GM10266 (cell line): Measurements from ENCODE around the gene SYK.

ENCODE experiments used
- DNase-seq: peaks from one replicate; pipeline ENCODE4 v3.0.0; 2012; ENCODE audit errors: extremely low spot score
- CTCF ChIP-seq: IDR thresholded peaks from 2 replicates; pipeline ENCODE4 v1.5.1; 2012; ENCODE audit warnings: mild to moderate bottlenecking, low read depth; ENCODE audit not compliant: control insufficient read depth, insufficient read depth; ENCODE audit errors: missing control alignments

The SYK gene

GRCh38 chr9:90826326-90827020, 24.9 kb downstream of the SYK start:
- no peak for DNase-seq

GRCh38 chr9:90827181-90827871, 25.7 kb downstream of the SYK start:
- peak; percentile 46 for DNase-seq
- TF ChIP-seq CTCF: no peak

More at GRCh38 chr9:90826326-90827020, 24.9 kb downstream of the SYK start:
- TF ChIP-seq CTCF: no peak

DNA sequence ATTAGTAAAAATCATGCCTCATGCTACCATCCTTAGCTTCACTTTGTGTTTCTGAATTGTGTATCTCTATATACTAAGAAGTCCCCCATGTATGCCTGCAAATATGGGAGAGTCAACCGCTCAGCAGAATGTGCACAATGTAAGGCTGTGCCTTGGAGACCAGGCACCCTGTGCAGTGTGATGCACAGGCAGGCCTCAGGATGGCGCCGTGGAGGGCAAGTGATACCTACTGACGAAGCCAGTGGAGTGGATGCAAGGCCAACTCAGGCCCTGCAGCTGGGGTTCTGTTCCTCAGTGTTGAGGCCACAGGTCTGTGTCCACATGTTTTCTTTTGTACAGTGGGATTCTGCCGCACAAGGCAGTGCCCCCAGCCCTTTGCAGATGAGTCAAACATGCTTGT, 28.4 kb downstream of the SYK start:
- no peak for DNase-seq
- TF ChIP-seq CTCF: peak; percentile 13

- DNase-seq: no peak
Observed at GRCh38 chr9:90830977-90831376, 29.4 kb downstream of the SYK start.

GRCh38 chr9:90832261-90832660, 30.6 kb downstream of the SYK start:
- DNase-seq: no peak
- TF ChIP-seq CTCF: no peak

More at GRCh38 chr9:90830977-90831376, 29.4 kb downstream of the SYK start:
- no peak for TF ChIP-seq CTCF

DNA sequence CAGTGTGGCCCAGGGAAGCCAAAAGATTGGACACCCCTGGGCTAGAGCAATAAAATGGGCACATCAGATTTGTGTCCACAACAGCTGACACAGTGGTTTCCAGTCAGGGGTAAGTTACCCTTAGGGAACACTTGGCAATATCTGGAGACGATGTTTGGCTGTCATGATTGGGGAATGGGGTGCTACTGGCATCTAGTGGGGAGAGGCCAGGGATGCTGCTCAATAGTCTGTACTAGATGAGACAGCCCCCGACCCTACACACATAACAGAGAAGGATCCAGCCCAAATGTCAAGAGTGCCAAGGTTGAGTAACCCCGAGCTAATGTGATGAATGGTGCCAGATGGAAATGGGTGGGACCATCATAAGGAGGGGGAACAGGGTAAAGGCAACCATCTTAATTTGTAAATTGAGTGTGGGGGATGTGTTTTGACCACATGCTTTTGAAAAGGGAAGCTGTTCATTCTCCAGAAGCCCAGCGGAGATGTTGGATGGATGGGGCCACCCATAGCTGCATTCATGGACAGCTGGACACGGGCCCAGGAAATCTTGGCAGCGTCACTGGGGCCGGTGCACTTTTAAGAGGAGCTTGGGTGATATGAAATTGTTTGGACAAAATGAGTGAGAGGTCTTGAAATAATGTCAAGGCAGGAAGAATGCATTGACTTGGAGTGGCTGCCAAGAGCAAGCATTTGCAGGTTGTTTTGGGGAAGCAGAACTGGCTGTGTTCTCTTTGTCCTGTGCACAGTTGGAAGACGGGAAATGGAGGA, 33.4 kb downstream of the SYK start:
- DNase-seq: no peak
- TF ChIP-seq CTCF: no peak
